Neural progenitor cell (in vitro differentiated cells): Measurements from ENCODE around the gene TSPAN3.

ENCODE experiments used
- EZH2phosphoT487 ChIP-seq: fragments of 200-600 bp; sonication (generic); IDR thresholded peaks from 2 replicates; pipeline ENCODE4 v1.6.1; 2017; ENCODE audit warnings: antibody characterized with exemption
- TF ChIP-seq, protein P1 (sequence below): fragments of 200-600 bp; sonication (generic); IDR thresholded peaks from 2 replicates; pipeline ENCODE4 v1.5.1; 2017; ENCODE audit warnings: antibody characterized with exemption, mild to moderate bottlenecking

DNA sequence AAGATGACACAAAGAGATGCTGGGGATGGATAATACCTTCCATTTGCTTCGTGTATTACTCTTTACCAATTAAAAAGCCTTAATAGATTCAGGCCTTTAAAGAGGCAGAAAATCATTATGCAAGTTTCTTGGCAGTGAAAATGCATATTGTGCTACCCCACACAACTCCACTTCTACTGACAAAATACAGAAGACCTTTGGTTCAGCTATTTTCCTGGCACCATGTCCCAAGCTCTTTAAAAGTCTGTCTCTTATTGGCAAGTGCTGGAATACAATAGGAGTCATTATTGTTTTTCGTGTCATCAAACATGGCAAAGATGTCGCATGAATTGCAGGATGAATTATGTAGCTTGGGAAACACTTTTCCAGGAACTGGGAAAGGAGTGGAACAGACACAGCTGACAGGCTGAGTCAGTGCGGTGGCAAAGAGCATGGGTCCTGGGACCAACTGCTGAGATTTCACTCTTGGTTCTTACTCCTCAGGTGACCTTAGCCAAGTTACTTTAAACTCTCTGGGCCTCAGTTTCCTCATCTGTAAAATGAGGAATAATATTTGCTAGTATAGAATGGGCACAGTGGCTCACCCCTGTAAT is 5.5 kb upstream of the TSPAN3 start:
- TF ChIP-seq, protein P1, sequence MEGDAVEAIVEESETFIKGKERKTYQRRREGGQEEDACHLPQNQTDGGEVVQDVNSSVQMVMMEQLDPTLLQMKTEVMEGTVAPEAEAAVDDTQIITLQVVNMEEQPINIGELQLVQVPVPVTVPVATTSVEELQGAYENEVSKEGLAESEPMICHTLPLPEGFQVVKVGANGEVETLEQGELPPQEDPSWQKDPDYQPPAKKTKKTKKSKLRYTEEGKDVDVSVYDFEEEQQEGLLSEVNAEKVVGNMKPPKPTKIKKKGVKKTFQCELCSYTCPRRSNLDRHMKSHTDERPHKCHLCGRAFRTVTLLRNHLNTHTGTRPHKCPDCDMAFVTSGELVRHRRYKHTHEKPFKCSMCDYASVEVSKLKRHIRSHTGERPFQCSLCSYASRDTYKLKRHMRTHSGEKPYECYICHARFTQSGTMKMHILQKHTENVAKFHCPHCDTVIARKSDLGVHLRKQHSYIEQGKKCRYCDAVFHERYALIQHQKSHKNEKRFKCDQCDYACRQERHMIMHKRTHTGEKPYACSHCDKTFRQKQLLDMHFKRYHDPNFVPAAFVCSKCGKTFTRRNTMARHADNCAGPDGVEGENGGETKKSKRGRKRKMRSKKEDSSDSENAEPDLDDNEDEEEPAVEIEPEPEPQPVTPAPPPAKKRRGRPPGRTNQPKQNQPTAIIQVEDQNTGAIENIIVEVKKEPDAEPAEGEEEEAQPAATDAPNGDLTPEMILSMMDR = no peak
- TF ChIP-seq EZH2phosphoT487 = no peak
